ENCODE results near the gene EVX1.

Gene EVX1

GRCh38 chr7:27245798-27246691 lies 3.4 kb downstream of the EVX1 start:
- Histone ChIP-seq H3K4me1 (peaks cover 0 to 44% (median 36%) of the 10 kb centered on the region in 4 donors), H3K9me3 (no peaks in the 10 kb centered on the region), H3K4me3 (peak overlapping the region; percentile 11 to 37), H3K27me3 (peaks cover 6 to 100% of the 10 kb centered on the region in 2 donors), H3K36me3 (no peaks in the 10 kb centered on the region), H3K27ac (no peak overlapping the region)
- intact Hi-C loops (cut with DNase I; ENCODE audit: low total_unique reads): no loop called here
- TF ChIP-seq, protein P1, sequence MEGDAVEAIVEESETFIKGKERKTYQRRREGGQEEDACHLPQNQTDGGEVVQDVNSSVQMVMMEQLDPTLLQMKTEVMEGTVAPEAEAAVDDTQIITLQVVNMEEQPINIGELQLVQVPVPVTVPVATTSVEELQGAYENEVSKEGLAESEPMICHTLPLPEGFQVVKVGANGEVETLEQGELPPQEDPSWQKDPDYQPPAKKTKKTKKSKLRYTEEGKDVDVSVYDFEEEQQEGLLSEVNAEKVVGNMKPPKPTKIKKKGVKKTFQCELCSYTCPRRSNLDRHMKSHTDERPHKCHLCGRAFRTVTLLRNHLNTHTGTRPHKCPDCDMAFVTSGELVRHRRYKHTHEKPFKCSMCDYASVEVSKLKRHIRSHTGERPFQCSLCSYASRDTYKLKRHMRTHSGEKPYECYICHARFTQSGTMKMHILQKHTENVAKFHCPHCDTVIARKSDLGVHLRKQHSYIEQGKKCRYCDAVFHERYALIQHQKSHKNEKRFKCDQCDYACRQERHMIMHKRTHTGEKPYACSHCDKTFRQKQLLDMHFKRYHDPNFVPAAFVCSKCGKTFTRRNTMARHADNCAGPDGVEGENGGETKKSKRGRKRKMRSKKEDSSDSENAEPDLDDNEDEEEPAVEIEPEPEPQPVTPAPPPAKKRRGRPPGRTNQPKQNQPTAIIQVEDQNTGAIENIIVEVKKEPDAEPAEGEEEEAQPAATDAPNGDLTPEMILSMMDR (IDR thresholded peaks at IDR 0.05): no peak
- no peak for DNase-seq

- TF ChIP-seq, protein P1 (IDR thresholded peaks at IDR 0.05): no peak
- H3K27me3 ChIP-seq: peaks cover 6 to 100% of the 10 kb centered on the region in 2 donors
- peaks cover 0 to 54% (median 45%) of the 10 kb centered on the region in 4 donors for H3K4me1 ChIP-seq
- no peaks in the 10 kb centered on the region for H3K9me3 ChIP-seq
- no peaks in the 10 kb centered on the region for H3K36me3 ChIP-seq
- intact Hi-C loops (cut with DNase I; ENCODE audit: low total_unique reads): no loop called here
- DNase-seq: no peak
- H3K27ac ChIP-seq: no peak overlapping the region
- no peak overlapping the region for H3K4me3 ChIP-seq
These were observed 4.4 kb downstream of the EVX1 start for GRCh38 chr7:27247000-27247399.

- H3K27ac ChIP-seq: no peak overlapping the region
- peaks cover 6 to 100% of the 10 kb centered on the region in 2 donors for H3K27me3 ChIP-seq
- H3K9me3 ChIP-seq: no peaks in the 10 kb centered on the region
- TF ChIP-seq, protein P1 (IDR thresholded peaks at IDR 0.05): no peak
- H3K36me3 ChIP-seq: no peaks in the 10 kb centered on the region
- no peak for DNase-seq
- intact Hi-C loops (cut with DNase I; ENCODE audit: low total_unique reads): no loop called here
- peaks cover 0 to 48% (median 40%) of the 10 kb centered on the region in 4 donors for H3K4me1 ChIP-seq
- no peak overlapping the region for H3K4me3 ChIP-seq
These were observed 5.1 kb downstream of the EVX1 start for GRCh38 chr7:27247452-27248426.

DNA sequence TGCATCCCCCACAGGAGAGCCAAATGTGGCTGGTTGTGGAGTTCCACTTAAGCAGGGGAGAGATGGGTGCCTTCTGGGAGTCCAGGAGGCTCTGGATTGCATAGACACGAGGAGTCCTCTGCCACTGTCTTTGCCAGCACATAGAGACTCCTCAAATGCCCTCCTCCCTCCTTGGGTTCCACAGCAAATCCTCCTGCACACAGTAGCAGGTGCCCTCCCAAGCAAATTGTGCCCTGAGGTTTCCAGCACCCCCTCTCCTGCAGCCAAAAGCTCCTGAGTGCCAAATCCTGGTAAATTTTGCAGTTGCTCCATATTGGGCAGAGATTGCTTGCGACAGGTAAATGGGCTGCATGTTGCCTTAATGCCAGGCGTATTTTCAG lies 5.8 kb downstream of the EVX1 start:
- Histone ChIP-seq H3K27me3 (peaks cover 6 to 100% of the 10 kb centered on the region in 2 donors), H3K9me3 (no peaks in the 10 kb centered on the region), H3K36me3 (no peaks in the 10 kb centered on the region), H3K4me3 (no peak overlapping the region), H3K27ac (no peak overlapping the region), H3K4me1 (peaks cover 0 to 41% (median 34%) of the 10 kb centered on the region in 4 donors)
- intact Hi-C loops (cut with DNase I; ENCODE audit: low total_unique reads): no loop called here
- no peak for DNase-seq
- TF ChIP-seq, protein P1 (IDR thresholded peaks at IDR 0.05): no peak

DNA sequence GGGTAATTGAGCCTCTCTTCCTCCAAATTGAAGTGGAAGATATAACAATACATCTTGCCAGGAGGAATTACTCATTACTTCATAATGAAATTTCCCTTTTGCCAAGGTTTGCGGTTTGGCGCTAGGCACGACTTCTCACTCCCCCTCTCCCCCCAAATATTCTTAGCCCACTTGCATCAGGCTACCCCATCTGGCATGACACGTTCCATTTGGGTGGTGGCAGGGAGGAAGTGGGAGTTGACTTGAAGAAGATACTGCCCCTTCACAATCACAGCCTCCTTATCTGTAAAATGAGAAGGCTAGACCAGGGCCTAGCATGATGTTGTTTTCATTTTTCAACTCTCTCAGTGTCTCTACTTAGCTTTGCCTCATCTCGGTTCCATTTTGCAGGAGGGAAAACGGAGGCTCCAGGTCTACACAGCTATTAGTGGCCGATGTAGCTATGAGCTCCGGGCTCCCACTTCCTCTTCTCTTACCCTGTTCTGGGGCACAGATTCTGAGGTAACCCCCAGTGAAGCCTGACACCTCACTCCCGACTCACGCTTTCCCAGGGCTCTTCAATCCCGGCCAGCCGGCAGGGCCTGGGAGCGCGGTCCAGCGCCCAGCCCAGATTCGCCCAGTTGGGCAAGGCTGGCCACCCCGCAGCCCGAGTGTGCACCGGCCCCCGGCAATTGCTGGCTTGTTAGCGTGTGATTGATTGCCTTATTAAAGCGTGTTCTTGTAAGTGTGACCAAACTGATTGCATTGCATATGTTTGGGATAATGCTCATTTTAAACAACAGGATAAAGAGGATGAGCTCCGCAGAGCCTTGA lies 6.5 kb downstream of the EVX1 start:
- Histone ChIP-seq H3K27ac (no peak overlapping the region), H3K36me3 (no peaks in the 10 kb centered on the region), H3K4me3 (no peak overlapping the region), H3K9me3 (no peaks in the 10 kb centered on the region), H3K27me3 (peaks cover 6 to 94% of the 10 kb centered on the region in 2 donors), H3K4me1 (peaks cover 0 to 34% (median 30%) of the 10 kb centered on the region in 4 donors)
- intact Hi-C loops (cut with DNase I; ENCODE audit: low total_unique reads): no loop called here
- no peak for DNase-seq
- TF ChIP-seq, protein P1 (IDR thresholded peaks at IDR 0.05): no peak

Measured in tibial artery (tissue), 4 donors.